Upper lobe of left lung (tissue), 6 donors: Measurements from ENCODE around the gene CERS6. TPM values are rescaled to one million over a fixed set of nuclear protein-coding genes. Genes with fewer than 3 reads are reported as not detected.

Experiments used
- ATAC-seq, 2 donors: fragments of 200-7000 bp; cut with Tn5 transposase; one replicate each; pipeline ENCODE4 v1.9.1; 2022; ENCODE audit warnings: mild to moderate bottlenecking in 2 of 2, moderate library complexity in 2 of 2; ENCODE audit not compliant: low FRiP score in 2 of 2
- DNase-seq, 2 donors: peaks; one replicate each; pipeline ENCODE4 v3.0.0-alpha.2; 2019 to 2020
- H3K27ac ChIP-seq, 4 donors: fragments of 200-600 bp; sonication (generic); one replicate each; pipeline ENCODE4 v1.5.1; 2016 to 2019
- H3K27me3 ChIP-seq, 4 donors: fragments of 200-600 bp; sonication (generic); one replicate each; pipeline ENCODE4 v1.5.1; 2017 to 2019
- H3K36me3 ChIP-seq, 4 donors: fragments of 200-600 bp; sonication (generic); one replicate each; pipeline ENCODE4 v1.5.1; 2016 to 2019
- H3K4me1 ChIP-seq, 4 donors: fragments of 200-600 bp; sonication (generic); one replicate each; pipeline ENCODE4 v1.5.1; 2018 to 2019
- H3K4me3 ChIP-seq, 4 donors: fragments of 200-600 bp; sonication (generic); one replicate each; pipeline ENCODE4 v1.5.1; 2017 to 2019; ENCODE audit warnings: mild to moderate bottlenecking in 2 of 4, moderate library complexity in 1 of 4
- H3K9me3 ChIP-seq, 4 donors: fragments of 200-600 bp; sonication (generic); one replicate each; pipeline ENCODE4 v1.5.1; 2018 to 2019
- CTCF ChIP-seq, 6 experiments: fragments of 450-650 bp in 4 of 6; fragments of 200-600 bp in 2 of 6; sonication (generic) in 2 of 6; IDR thresholded peaks; one replicate each; pipeline ENCODE4 v1.5.1; 2016 to 2019; ENCODE audit warnings: antibody characterized with exemption in 6 of 6
- EP300 ChIP-seq, 4 donors: sonication (generic); formaldehyde crosslinking; IDR thresholded peaks; one replicate each; pipeline ENCODE4 v1.5.1; 2017; ENCODE audit warnings: antibody characterized with exemption in 4 of 4, control low read depth in 2 of 4
- POLR2A ChIP-seq, 4 donors: fragments of 450-650 bp; IDR thresholded peaks; one replicate each; pipeline ENCODE4 v1.5.1; 2016 to 2017; ENCODE audit warnings: antibody characterized with exemption in 4 of 4, mild to moderate bottlenecking in 2 of 4
- POLR2AphosphoS5 ChIP-seq, 2 donors: sonication (generic); formaldehyde crosslinking; IDR thresholded peaks; one replicate each; pipeline ENCODE4 v1.5.1; 2017; ENCODE audit warnings: antibody characterized with exemption in 2 of 2
- WGBS, 2 donors: methylation state at CpG; one replicate each; pipeline ENCODE4 v1.1.5; 2017 to 2018; 5-methylcytosine and 5-hydroxymethylcytosine counted together
- total RNA-seq, 6 donors: library from RNA; depleted of rRNA in 4 of 6; stranded (reverse); fragments of >200 nt in 4 of 6; gene quantifications; one replicate each; pipeline versions ENCODE4 v1.1.0 to v1.2.1, GENCODE V29; 2016 to 2021
- donor health status: DM: no; HTN: no; CAD: no; lungs with moderate emphysema.
- donor health status: DM: no; HTN: yes; CAD: no; lungs with severe emphysema.

The CERS6 gene
- total RNA-seq, 6 donors from 2014 or later: 7.3 to 24.7 (median 16.6) TPM

DNA sequence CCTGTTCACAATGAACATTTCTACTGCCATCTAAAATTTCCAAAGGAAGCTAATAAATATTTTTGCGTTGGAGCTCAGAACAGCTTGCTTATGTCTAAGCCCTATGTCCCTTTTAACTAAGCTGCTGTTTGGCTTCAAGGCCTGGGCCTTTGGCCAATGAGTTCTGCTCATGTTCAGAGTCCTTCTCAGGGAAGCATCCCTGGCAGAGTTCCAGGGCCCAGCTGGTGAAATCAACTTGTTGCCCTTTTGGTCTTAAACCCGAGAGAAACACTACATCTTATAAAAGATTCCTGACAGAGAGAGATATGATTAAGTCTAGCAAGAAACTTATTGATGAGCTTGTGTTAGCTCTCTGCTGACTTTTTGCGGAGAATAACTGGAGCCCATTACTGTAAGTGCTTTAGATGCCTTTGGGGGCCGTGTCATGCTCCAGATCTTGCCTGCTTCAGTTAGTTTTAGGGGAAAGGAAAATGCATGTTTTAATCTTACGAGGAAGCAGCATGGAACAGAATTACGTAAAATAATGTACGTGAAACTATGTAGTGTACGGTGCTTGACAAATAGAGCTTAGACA lies 243.9 kb downstream of the CERS6 start:
- Histone ChIP-seq H3K27me3 (no peaks in the 10 kb centered on the region), H3K9me3 (no peaks in the 10 kb centered on the region), H3K36me3 (no peaks in the 10 kb centered on the region), H3K4me3 (no peak overlapping the region), H3K4me1 (no peaks in the 10 kb centered on the region), H3K27ac (no peak overlapping the region)
- DNase-seq (peak in 1 of 2 donors; percentile 34), ATAC-seq (no peak)
- 73 to 83% methylated on average over 8 of the region's 8 CpGs for WGBS, 2 donors
- TF ChIP-seq EP300 (IDR thresholded peaks at IDR 0.05) (no peak), POLR2AphosphoS5 (IDR thresholded peaks at IDR 0.05) (peak in 1 of 2 donors; percentile 20)

GRCh38 chr2:168700615-168701245 lies 244.7 kb downstream of the CERS6 start:
- Histone ChIP-seq H3K4me1 (no peaks in the 10 kb centered on the region), H3K27me3 (no peaks in the 10 kb centered on the region), H3K9me3 (no peaks in the 10 kb centered on the region), H3K4me3 (no peak overlapping the region), H3K36me3 (no peaks in the 10 kb centered on the region), H3K27ac (no peak overlapping the region)
- TF ChIP-seq EP300 (IDR thresholded peaks at IDR 0.05) (no peak), CTCF (IDR thresholded peaks at IDR 0.05) (no peak), POLR2A (IDR thresholded peaks at IDR 0.05) (no peak)
- WGBS, 2 donors: 92 to 97% methylated on average over 5 of the region's 5 CpGs
- ATAC-seq (no peak), DNase-seq (no peak)

- TF ChIP-seq POLR2A (IDR thresholded peaks at IDR 0.05) (no peak), EP300 (IDR thresholded peaks at IDR 0.05) (no peak), POLR2AphosphoS5 (IDR thresholded peaks at IDR 0.05) (no peak), CTCF (IDR thresholded peaks at IDR 0.05) (no peak)
- no peaks in the 10 kb centered on the region for H3K9me3 ChIP-seq
- ATAC-seq: no peak
- H3K4me1 ChIP-seq: no peaks in the 10 kb centered on the region
- H3K4me3 ChIP-seq: no peak overlapping the region
- H3K27ac ChIP-seq: no peak overlapping the region
- no peaks in the 10 kb centered on the region for H3K27me3 ChIP-seq
- no peak for DNase-seq
- WGBS, 2 donors: 97% methylated on average over 2 of the region's 2 CpGs
- no peaks in the 10 kb centered on the region for H3K36me3 ChIP-seq
Observed at GRCh38 chr2:168702579-168702978, 246.5 kb downstream of the CERS6 start.

- no peaks in the 10 kb centered on the region for H3K9me3 ChIP-seq
- no peak overlapping the region for H3K4me3 ChIP-seq
- no peaks in the 10 kb centered on the region for H3K4me1 ChIP-seq
- WGBS, 2 donors: 97 to 100% methylated on average over 5 of the region's 5 CpGs
- no peak for ATAC-seq
- H3K36me3 ChIP-seq: no peaks in the 10 kb centered on the region
- H3K27me3 ChIP-seq: no peaks in the 10 kb centered on the region
- peak in 1 of 2 donors; percentile 11 for DNase-seq
- no peak overlapping the region for H3K27ac ChIP-seq
- TF ChIP-seq POLR2A (IDR thresholded peaks at IDR 0.05) (no peak), POLR2AphosphoS5 (IDR thresholded peaks at IDR 0.05) (no peak), EP300 (IDR thresholded peaks at IDR 0.05) (no peak), CTCF (IDR thresholded peaks at IDR 0.05) (no peak)
Observed at GRCh38 chr2:168703926-168704325, 247.9 kb downstream of the CERS6 start.

GRCh38 chr2:168705534-168706470 lies 249.7 kb downstream of the CERS6 start:
- DNase-seq: no peak
- H3K36me3 ChIP-seq: no peaks in the 10 kb centered on the region
- peak in 2 of 6 experiments; percentile 21 to 23 for TF ChIP-seq CTCF (IDR thresholded peaks at IDR 0.05)
- no peak for TF ChIP-seq POLR2A (IDR thresholded peaks at IDR 0.05)
- H3K9me3 ChIP-seq: no peaks in the 10 kb centered on the region
- H3K27me3 ChIP-seq: no peaks in the 10 kb centered on the region
- H3K4me3 ChIP-seq: no peak overlapping the region
- WGBS, 2 donors: 57 to 66% methylated on average over 2 of the region's 2 CpGs
- ATAC-seq: peak in 1 of 2 donors; percentile 28
- no peaks in the 10 kb centered on the region for H3K4me1 ChIP-seq
- no peak overlapping the region for H3K27ac ChIP-seq
